Naive B cell (primary cell): ENCODE data around the gene TCTN2. TPM values are rescaled to one million over a fixed set of nuclear protein-coding genes. Genes with fewer than 3 reads are reported as not detected.

Experiments used
- ATAC-seq, 2 donors: fragments of 150-1000 bp; cut with Tn5 transposase; 2 replicates each; pipeline ENCODE4 v1.10.0; 2021; ENCODE audit warnings: low read depth in 2 of 2, mild to moderate bottlenecking in 2 of 2, moderate library complexity in 2 of 2
- DNase-seq: peaks from one replicate; pipeline ENCODE4 v3.0.0; 2022
- H3K27ac Mint-ChIP-seq, 6 donors: one replicate each; pipeline ENCODE4 v1.8.0; 2020 to 2022; ENCODE audit warnings: mild to moderate bottlenecking in 6 of 6, mixed read lengths in 6 of 6, moderate library complexity in 5 of 6, inconsistent platforms in 2 of 6
- H3K27me3 Mint-ChIP-seq, 3 donors: one replicate each; pipeline ENCODE4 v1.8.0; 2021 to 2022; ENCODE audit warnings: mixed read lengths in 3 of 3, mild to moderate bottlenecking in 1 of 3
- H3K36me3 Mint-ChIP-seq, 2 donors: one replicate each; pipeline ENCODE4 v1.8.0; 2020 to 2022; ENCODE audit warnings: mixed read lengths in 2 of 2, inconsistent platforms in 1 of 2, mild to moderate bottlenecking in 1 of 2
- H3K4me1 Mint-ChIP-seq, 3 donors: one replicate each; pipeline ENCODE4 v1.8.0; 2020 to 2022; ENCODE audit warnings: mixed read lengths in 3 of 3, inconsistent platforms in 1 of 3, mild to moderate bottlenecking in 1 of 3, moderate library complexity in 1 of 3
- H3K4me3 Mint-ChIP-seq, 8 donors: one replicate each; pipeline ENCODE4 v1.8.0; 2020 to 2022; ENCODE audit warnings: mild to moderate bottlenecking in 8 of 8, mixed read lengths in 8 of 8, moderate library complexity in 8 of 8, inconsistent platforms in 2 of 8
- H3K9me3 Mint-ChIP-seq, 7 donors: one replicate each; pipeline ENCODE4 v1.8.0; 2020 to 2022; ENCODE audit warnings: mixed read lengths in 7 of 7, mild to moderate bottlenecking in 5 of 7, inconsistent platforms in 2 of 7, moderate library complexity in 1 of 7
- polyA plus RNA-seq, 6 donors: library from polyadenylated mRNA; unstranded; fragments of 300-500 nt; fragmentation: Illumina TruSeq; gene quantifications; one replicate each; pipeline ENCODE4 v1.2.3, GENCODE V29; 2021; ENCODE audit warnings: low read depth in 6 of 6

TCTN2 gene
- polyA plus RNA-seq, 6 donors from 2014 or later = 0.64 to 3.7 (median 1.5) TPM; not detected in 1

- Mint-ChIP-seq H3K27ac (peak overlapping the region in 3 of 6 donors; percentile 11 to 73 (median 61)), H3K27me3 (no peaks in the 10 kb centered on the region)
- no peak for ATAC-seq
These were observed 83.3 kb downstream of the TCTN2 start for GRCh38 chr12:123754041-123754772.

DNA sequence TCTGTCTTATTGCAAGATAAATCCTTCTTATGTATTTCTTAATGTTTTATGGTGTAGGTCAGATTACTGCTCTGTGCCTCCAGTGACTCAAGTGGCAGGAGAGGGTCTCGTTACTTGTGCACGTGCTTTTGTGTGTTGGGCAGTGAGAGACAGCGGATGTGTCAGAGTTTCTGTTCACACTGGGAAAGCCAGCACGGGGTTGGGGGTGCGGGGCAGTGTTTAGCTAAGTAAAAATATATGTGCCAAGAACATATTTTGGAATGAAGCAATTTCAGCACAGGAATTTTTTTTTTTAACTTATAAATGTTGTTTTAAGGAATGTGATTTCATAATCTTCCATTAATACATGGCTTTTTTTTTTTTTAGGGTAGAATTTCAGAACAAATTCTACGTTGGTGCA, 86.6 kb downstream of the TCTN2 start:
- ATAC-seq (no peak), DNase-seq (no peak)
- H3K4me1 Mint-ChIP-seq = peaks cover 0 to 6% (median 0%) of the 10 kb centered on the region in 3 donors
- no peaks in the 10 kb centered on the region for H3K9me3 Mint-ChIP-seq
- H3K27ac Mint-ChIP-seq = peak overlapping the region in 1 of 6 donors; percentile 17
- no peak overlapping the region for H3K4me3 Mint-ChIP-seq
- H3K27me3 Mint-ChIP-seq = no peaks in the 10 kb centered on the region
- H3K36me3 Mint-ChIP-seq = peaks cover 0 to 11% of the 10 kb centered on the region in 2 donors

More at GRCh38 chr12:123754041-123754772, 83.3 kb downstream of the TCTN2 start:
- Mint-ChIP-seq H3K9me3 (no peaks in the 10 kb centered on the region), H3K4me1 (no peaks in the 10 kb centered on the region), H3K4me3 (no peak overlapping the region), H3K36me3 (peaks cover 0 to 11% of the 10 kb centered on the region in 2 donors)
- DNase-seq = no peak

Other genes starting within 250 kb of the TCTN2 start
- gene RILPL2, start 234.4 kb upstream of the TCTN2 start, polyA plus RNA-seq = 1 to 10 TPM; 2.2 to 5.3 (median 4.8) TPM
- gene SNRNP35, start 213.0 kb upstream of the TCTN2 start, polyA plus RNA-seq = 10 to 100 TPM; 18.0 to 29.1 (median 28.4) TPM
- under 1 TPM in 4 of 6 donors, not detected in 2; 0.07 to 0.25 (median 0.14) TPM for gene RILPL1, start 137.4 kb upstream of the TCTN2 start, polyA plus RNA-seq
- 100 to 1,000 TPM; 214 to 412 (median 283) TPM for gene TMED2, start 86.6 kb upstream of the TCTN2 start, polyA plus RNA-seq
- gene DDX55, start 69.0 kb upstream of the TCTN2 start, polyA plus RNA-seq = 10 to 100 TPM; 12.2 to 21.3 (median 15.4) TPM
- 10 to 100 TPM; 54.1 to 79.3 (median 71.9) TPM for gene EIF2B1, start 37.4 kb upstream of the TCTN2 start, polyA plus RNA-seq
- 10 to 100 TPM; 18.6 to 43.7 (median 32.1) TPM for gene GTF2H3, start 37.3 kb upstream of the TCTN2 start, polyA plus RNA-seq
- gene ATP6V0A2, start 41.2 kb downstream of the TCTN2 start, polyA plus RNA-seq = 10 to 100 TPM in 5 of 6 donors, 1 to 10 TPM in 1; 6.6 to 21.4 (median 18.8) TPM
- gene DNAH10, start 91.2 kb downstream of the TCTN2 start, polyA plus RNA-seq = under 1 TPM in 5 of 6 donors, not detected in 1; 0.03 to 0.33 (median 0.17) TPM